Neutrophil (primary cell): ENCODE data around the gene ZNF225.

ENCODE experiments used
- H3K27ac ChIP-seq: fragments of 200-600 bp; sonication (generic); 2 replicates; pipeline ENCODE4 v1.5.1; 2016; ENCODE audit warnings: mild to moderate bottlenecking, moderate library complexity
- H3K27me3 ChIP-seq: fragments of 200-600 bp; sonication (generic); 2 replicates; pipeline ENCODE4 v1.6.0; 2016; ENCODE audit warnings: mild to moderate bottlenecking
- H3K36me3 ChIP-seq: fragments of 200-600 bp; sonication (generic); 2 replicates; pipeline ENCODE4 v1.5.1; 2017
- H3K4me1 ChIP-seq, 2 experiments: fragments of 200-600 bp in 1 of 2; sonication (generic) in 1 of 2; 1 replicate in 1 of 2; 2 replicates in 1 of 2; pipeline versions ENCODE4 v1.5.1 to v1.6.1; 2013 to 2016; ENCODE audit warnings: low read depth in 1 of 2, low read length in 1 of 2, mild to moderate bottlenecking in 1 of 2, moderate library complexity in 1 of 2; ENCODE audit not compliant: control insufficient read depth in 1 of 2, insufficient read depth in 1 of 2
- H3K4me3 ChIP-seq, 2 experiments: fragments of 200-600 bp in 1 of 2; sonication (generic) in 1 of 2; 1 replicate in 1 of 2; 2 replicates in 1 of 2; pipeline ENCODE4 v1.5.1; 2013 to 2016; ENCODE audit warnings: low read depth in 1 of 2, low read length in 1 of 2, mild to moderate bottlenecking in 1 of 2, moderate library complexity in 1 of 2
- H3K9me3 ChIP-seq: fragments of 200-600 bp; sonication (generic); 2 replicates; pipeline ENCODE4 v1.5.1; 2016
- TF ChIP-seq, protein P1 (sequence below): fragments of 200-600 bp; sonication (generic); IDR thresholded peaks from 2 replicates; pipeline ENCODE4 v1.5.1; 2016; ENCODE audit warnings: antibody characterized with exemption

The ZNF225 gene

GRCh38 chr19:44142059-44142433, 28.8 kb downstream of the ZNF225 start:
- peaks cover 12 to 17% of the 10 kb centered on the region in 2 experiments for H3K4me1 ChIP-seq
- TF ChIP-seq, protein P1, sequence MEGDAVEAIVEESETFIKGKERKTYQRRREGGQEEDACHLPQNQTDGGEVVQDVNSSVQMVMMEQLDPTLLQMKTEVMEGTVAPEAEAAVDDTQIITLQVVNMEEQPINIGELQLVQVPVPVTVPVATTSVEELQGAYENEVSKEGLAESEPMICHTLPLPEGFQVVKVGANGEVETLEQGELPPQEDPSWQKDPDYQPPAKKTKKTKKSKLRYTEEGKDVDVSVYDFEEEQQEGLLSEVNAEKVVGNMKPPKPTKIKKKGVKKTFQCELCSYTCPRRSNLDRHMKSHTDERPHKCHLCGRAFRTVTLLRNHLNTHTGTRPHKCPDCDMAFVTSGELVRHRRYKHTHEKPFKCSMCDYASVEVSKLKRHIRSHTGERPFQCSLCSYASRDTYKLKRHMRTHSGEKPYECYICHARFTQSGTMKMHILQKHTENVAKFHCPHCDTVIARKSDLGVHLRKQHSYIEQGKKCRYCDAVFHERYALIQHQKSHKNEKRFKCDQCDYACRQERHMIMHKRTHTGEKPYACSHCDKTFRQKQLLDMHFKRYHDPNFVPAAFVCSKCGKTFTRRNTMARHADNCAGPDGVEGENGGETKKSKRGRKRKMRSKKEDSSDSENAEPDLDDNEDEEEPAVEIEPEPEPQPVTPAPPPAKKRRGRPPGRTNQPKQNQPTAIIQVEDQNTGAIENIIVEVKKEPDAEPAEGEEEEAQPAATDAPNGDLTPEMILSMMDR, result no peak
- H3K36me3 ChIP-seq, result no peaks in the 10 kb centered on the region
- H3K27me3 ChIP-seq, result peaks cover 5% of the 10 kb centered on the region
- H3K27ac ChIP-seq, result peak overlapping the region; percentile 28
- peak overlapping the region; percentile 84 to 88 for H3K4me3 ChIP-seq
- H3K9me3 ChIP-seq, result no peaks in the 10 kb centered on the region

- Histone ChIP-seq H3K4me3 (no peak overlapping the region), H3K4me1 (no peaks in the 10 kb centered on the region), H3K27ac (no peak overlapping the region), H3K36me3 (peaks cover 35% of the 10 kb centered on the region), H3K27me3 (no peaks in the 10 kb centered on the region), H3K9me3 (peaks cover 3% of the 10 kb centered on the region)
- TF ChIP-seq, protein P1, result no peak
Measured at GRCh38 chr19:44149776-44150175, 36.6 kb downstream of the ZNF225 start.

GRCh38 chr19:44151491-44151890, 38.3 kb downstream of the ZNF225 start:
- Histone ChIP-seq H3K36me3 (peaks cover 38% of the 10 kb centered on the region), H3K4me3 (no peak overlapping the region), H3K9me3 (peaks cover 12% of the 10 kb centered on the region), H3K4me1 (no peaks in the 10 kb centered on the region), H3K27ac (no peak overlapping the region), H3K27me3 (no peaks in the 10 kb centered on the region)
- TF ChIP-seq, protein P1, result no peak

DNA sequence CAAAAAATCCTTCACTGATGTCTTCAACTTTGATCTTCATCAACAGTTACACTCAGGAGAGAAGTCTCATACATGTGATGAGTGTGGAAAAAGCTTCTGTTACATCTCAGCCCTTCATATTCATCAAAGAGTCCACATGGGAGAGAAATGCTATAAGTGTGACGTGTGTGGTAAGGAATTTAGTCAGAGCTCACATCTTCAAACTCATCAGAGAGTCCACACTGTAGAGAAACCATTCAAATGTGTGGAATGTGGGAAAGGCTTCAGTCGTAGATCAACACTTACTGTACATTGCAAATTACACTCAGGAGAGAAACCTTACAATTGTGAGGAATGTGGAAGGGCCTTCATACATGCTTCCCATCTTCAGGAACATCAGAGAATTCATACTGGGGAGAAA, 43.3 kb downstream of the ZNF225 start:
- TF ChIP-seq, protein P1, result no peak
- H3K9me3 ChIP-seq, result peaks cover 33% of the 10 kb centered on the region
- H3K36me3 ChIP-seq, result peaks cover 16% of the 10 kb centered on the region

DNA sequence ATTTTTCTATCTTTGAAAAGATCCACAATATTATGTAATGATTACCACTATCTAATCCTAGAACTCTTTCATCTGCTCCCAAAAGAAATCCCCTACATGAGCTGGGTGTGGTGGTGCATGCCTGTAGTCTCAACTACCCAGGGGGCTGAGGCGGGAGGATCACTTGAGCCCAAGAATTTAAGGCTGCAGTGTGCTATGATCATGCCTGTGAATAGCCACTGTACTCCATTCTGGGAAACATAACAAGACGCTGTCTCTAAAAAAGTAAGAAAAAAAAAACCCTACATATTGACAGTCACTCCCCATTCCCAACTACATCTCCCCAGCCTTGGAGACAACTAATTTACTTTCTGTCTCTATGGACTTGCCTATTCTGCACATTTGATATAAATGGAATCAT, 50.6 kb downstream of the ZNF225 start:
- TF ChIP-seq, protein P1, result no peak
- Histone ChIP-seq H3K36me3 (peaks cover 7% of the 10 kb centered on the region), H3K27ac (no peak overlapping the region), H3K4me3 (no peak overlapping the region), H3K27me3 (no peaks in the 10 kb centered on the region), H3K4me1 (peaks cover 11 to 14% of the 10 kb centered on the region in 2 experiments), H3K9me3 (peaks cover 17% of the 10 kb centered on the region)

More for the DNA sequence above, 43.3 kb downstream of the ZNF225 start:
- no peaks in the 10 kb centered on the region for H3K4me1 ChIP-seq
- H3K4me3 ChIP-seq, result no peak overlapping the region
- H3K27ac ChIP-seq, result no peak overlapping the region
- H3K27me3 ChIP-seq, result no peaks in the 10 kb centered on the region

DNA sequence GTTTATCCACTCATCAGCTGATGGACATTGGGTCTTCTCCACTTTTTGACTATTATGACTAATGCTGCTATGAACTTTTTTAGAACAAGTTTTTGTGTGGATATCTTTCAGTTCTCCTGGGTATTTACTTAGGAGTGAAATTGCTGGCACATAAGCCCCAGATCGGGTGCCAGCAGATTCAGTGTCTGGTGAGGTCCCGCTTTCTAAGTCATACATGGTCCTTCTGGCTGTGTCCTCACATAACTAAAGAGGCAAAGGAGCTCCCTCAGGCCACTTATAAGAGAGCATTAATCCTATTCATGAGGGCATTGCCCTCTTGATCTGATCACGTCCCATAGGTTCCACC, 51.1 kb downstream of the ZNF225 start:
- H3K4me1 ChIP-seq, result peaks cover 11 to 14% of the 10 kb centered on the region in 2 experiments
- TF ChIP-seq, protein P1, result no peak
- H3K4me3 ChIP-seq, result peak overlapping the region; percentile 68 to 79
- H3K27me3 ChIP-seq, result no peaks in the 10 kb centered on the region
- H3K36me3 ChIP-seq, result peaks cover 8% of the 10 kb centered on the region
- peaks cover 14% of the 10 kb centered on the region for H3K9me3 ChIP-seq
- peak overlapping the region; percentile 81 for H3K27ac ChIP-seq
